K562 (cell line): ENCODE data around the gene YARS1. TPM values are rescaled to one million over a fixed set of nuclear protein-coding genes. Genes with fewer than 3 reads are reported as not detected.

Experiments
- HNRNPK ChIP-seq: fragments of 200-400 bp; formaldehyde crosslinking; IDR thresholded peaks from one replicate; pipeline ENCODE4 v1.6.1; 2018; ENCODE audit warnings: mild to moderate bottlenecking, low read depth, low read length; ENCODE audit not compliant: poor library complexity, severe bottlenecking
- NCOA4 ChIP-seq: fragments of 450-650 bp; IDR thresholded peaks from 2 replicates; pipeline ENCODE4 v1.6.1; 2018; ENCODE audit warnings: mild to moderate bottlenecking; ENCODE audit not compliant: partially characterized antibody
- RBM39 ChIP-seq: fragments of 200-400 bp; formaldehyde crosslinking; optimal IDR thresholded peaks from 2 replicates; pipeline ENCODE3; 2018; ENCODE audit warnings: low read depth, low read length
- TFAM ChIP-seq: fragments of 250-450 bp; sonication (Bioruptor Pico); conservative IDR thresholded peaks from 2 replicates; pipeline ENCODE4 v1.5.0; 2021; ENCODE audit warnings: mild to moderate bottlenecking, moderate library complexity
- polyA plus RNA-seq, 8 experiments: library from polyadenylated mRNA; depleted of rRNA in 4 of 8; stranded (reverse) in 5 of 8; unstranded in 3 of 8; fragments of >200 nt; fragmentation: Nextera tagmentation in 2 of 8; fragmentation: Illumina TruSeq in 1 of 8; extraction: Ambion mirVana in 2 of 8; extraction: Trizol in 1 of 8; gene quantifications; 2 replicates each; pipeline versions ENCODE4 v1.2.1 to v1.2.3, GENCODE V29; 2011 to 2014; ENCODE audit warnings: inconsistent platforms in 1 of 8, missing spikeins in 1 of 8
- total RNA-seq, 7 experiments: library from RNA; depleted of rRNA in 6 of 7; stranded (reverse); fragments of >200 nt in 6 of 7; fragmentation: Illumina TruSeq in 2 of 7; extraction: Trizol in 2 of 7; gene quantifications; 2 replicates each; pipeline versions ENCODE4 v1.2.1 to v1.2.3, GENCODE V29; 2011 to 2021; ENCODE audit warnings: low replicate concordance in 1 of 7
- TF ChIP-seq, protein P1 (sequence below): fragments of 200-600 bp; sonication (generic); IDR thresholded peaks from one replicate; pipeline ENCODE4 v1.6.1; 2012; ENCODE audit warnings: mild to moderate bottlenecking, low read depth, low read length, inconsistent platforms
- TF ChIP-seq, protein P2 (sequence below): fragments of 250-450 bp; sonication (Bioruptor Pico); IDR thresholded peaks from 2 replicates; pipeline ENCODE4 v1.5.0; 2021; ENCODE audit warnings: mild to moderate bottlenecking, moderate library complexity
- TF ChIP-seq, protein P3 (sequence below), 3 experiments: fragments of 200-800 bp in 1 of 3; fragments of 250-450 bp in 1 of 3; fragments of 450-650 bp in 1 of 3; sonication (Bioruptor Pico) in 1 of 3; sonication (Bioruptor generic) in 1 of 3; formaldehyde crosslinking in 1 of 3; IDR thresholded peaks; 2 replicates each; pipeline versions ENCODE4 v1.6.1 to v1.8.0; 2016 to 2022; ENCODE audit warnings: mild to moderate bottlenecking in 2 of 3, missing genetic modification characterization in 2 of 3, missing compliant biosample characterization in 1 of 3, moderate library complexity in 1 of 3

The YARS1 gene
- total and polyA plus RNA-seq, 9 of the 15 experiments (the other 6 are each of a cell fraction or from before 2014, with no cell fraction given) = 66.2 to 336 (median 201) TPM

GRCh38 chr1:32757213-32757895, 59.8 kb downstream of the YARS1 start (continued):
- TF ChIP-seq, protein P1, sequence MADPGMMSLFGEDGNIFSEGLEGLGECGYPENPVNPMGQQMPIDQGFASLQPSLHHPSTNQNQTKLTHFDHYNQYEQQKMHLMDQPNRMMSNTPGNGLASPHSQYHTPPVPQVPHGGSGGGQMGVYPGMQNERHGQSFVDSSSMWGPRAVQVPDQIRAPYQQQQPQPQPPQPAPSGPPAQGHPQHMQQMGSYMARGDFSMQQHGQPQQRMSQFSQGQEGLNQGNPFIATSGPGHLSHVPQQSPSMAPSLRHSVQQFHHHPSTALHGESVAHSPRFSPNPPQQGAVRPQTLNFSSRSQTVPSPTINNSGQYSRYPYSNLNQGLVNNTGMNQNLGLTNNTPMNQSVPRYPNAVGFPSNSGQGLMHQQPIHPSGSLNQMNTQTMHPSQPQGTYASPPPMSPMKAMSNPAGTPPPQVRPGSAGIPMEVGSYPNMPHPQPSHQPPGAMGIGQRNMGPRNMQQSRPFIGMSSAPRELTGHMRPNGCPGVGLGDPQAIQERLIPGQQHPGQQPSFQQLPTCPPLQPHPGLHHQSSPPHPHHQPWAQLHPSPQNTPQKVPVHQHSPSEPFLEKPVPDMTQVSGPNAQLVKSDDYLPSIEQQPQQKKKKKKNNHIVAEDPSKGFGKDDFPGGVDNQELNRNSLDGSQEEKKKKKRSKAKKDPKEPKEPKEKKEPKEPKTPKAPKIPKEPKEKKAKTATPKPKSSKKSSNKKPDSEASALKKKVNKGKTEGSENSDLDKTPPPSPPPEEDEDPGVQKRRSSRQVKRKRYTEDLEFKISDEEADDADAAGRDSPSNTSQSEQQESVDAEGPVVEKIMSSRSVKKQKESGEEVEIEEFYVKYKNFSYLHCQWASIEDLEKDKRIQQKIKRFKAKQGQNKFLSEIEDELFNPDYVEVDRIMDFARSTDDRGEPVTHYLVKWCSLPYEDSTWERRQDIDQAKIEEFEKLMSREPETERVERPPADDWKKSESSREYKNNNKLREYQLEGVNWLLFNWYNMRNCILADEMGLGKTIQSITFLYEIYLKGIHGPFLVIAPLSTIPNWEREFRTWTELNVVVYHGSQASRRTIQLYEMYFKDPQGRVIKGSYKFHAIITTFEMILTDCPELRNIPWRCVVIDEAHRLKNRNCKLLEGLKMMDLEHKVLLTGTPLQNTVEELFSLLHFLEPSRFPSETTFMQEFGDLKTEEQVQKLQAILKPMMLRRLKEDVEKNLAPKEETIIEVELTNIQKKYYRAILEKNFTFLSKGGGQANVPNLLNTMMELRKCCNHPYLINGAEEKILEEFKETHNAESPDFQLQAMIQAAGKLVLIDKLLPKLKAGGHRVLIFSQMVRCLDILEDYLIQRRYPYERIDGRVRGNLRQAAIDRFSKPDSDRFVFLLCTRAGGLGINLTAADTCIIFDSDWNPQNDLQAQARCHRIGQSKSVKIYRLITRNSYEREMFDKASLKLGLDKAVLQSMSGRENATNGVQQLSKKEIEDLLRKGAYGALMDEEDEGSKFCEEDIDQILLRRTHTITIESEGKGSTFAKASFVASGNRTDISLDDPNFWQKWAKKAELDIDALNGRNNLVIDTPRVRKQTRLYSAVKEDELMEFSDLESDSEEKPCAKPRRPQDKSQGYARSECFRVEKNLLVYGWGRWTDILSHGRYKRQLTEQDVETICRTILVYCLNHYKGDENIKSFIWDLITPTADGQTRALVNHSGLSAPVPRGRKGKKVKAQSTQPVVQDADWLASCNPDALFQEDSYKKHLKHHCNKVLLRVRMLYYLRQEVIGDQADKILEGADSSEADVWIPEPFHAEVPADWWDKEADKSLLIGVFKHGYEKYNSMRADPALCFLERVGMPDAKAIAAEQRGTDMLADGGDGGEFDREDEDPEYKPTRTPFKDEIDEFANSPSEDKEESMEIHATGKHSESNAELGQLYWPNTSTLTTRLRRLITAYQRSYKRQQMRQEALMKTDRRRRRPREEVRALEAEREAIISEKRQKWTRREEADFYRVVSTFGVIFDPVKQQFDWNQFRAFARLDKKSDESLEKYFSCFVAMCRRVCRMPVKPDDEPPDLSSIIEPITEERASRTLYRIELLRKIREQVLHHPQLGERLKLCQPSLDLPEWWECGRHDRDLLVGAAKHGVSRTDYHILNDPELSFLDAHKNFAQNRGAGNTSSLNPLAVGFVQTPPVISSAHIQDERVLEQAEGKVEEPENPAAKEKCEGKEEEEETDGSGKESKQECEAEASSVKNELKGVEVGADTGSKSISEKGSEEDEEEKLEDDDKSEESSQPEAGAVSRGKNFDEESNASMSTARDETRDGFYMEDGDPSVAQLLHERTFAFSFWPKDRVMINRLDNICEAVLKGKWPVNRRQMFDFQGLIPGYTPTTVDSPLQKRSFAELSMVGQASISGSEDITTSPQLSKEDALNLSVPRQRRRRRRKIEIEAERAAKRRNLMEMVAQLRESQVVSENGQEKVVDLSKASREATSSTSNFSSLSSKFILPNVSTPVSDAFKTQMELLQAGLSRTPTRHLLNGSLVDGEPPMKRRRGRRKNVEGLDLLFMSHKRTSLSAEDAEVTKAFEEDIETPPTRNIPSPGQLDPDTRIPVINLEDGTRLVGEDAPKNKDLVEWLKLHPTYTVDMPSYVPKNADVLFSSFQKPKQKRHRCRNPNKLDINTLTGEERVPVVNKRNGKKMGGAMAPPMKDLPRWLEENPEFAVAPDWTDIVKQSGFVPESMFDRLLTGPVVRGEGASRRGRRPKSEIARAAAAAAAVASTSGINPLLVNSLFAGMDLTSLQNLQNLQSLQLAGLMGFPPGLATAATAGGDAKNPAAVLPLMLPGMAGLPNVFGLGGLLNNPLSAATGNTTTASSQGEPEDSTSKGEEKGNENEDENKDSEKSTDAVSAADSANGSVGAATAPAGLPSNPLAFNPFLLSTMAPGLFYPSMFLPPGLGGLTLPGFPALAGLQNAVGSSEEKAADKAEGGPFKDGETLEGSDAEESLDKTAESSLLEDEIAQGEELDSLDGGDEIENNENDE = no peak
- TF ChIP-seq NCOA4 = peak; percentile 7
- TF ChIP-seq, protein P2, sequence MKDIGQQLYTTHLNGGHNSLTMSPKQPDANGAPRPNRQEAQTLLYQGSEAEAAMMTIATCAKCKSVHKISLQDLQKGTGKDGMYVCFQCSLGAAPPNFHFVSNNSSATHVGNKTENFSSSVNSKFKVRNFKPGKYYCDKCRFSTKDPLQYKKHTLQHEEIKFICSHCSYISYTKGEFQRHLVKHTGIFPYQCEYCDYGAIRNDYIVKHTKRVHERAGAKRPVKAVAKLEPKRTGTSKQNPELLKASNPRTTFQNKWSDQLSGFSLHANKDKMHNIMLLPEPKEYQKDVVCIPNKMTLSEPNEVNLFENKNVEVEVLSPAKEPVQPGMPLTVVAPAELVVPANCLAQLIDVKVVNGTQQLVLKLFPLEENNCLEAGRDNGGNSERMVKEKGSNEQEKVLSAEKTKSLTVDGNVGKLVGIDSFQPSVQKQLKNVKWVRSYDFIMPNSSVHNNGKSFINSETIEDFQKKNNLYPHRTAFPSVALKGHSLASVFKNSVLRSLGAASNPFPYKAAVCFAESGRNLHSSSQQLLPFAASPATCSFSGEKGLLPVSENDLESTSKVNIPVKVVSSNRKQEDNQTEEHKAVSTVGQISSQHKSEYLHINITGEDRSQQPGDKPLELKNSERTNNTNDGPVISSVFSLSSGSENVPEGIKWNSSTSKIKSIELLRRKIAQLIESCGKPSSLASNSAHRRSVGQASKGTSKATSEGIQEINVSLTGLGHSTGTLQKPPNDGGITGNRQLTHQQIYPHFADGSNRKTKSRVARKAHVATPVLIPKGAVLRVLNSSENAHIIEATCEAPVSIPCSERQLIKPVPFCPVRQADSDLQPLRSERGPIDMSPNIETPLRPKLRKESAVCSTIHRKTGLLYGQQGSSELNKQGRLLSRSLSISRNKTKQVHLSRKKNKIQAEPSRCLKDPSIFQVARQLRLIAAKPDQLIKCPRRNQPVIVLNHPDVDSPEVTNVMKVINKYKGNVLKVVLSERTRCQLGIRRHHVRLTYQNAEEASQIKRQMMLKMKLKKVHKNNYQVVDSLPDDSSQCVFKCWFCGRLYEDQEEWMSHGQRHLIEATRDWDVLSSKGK (CRISPR knock-in tag) = no peak
- TF ChIP-seq HNRNPK = no peak
- TF ChIP-seq, protein P3, sequence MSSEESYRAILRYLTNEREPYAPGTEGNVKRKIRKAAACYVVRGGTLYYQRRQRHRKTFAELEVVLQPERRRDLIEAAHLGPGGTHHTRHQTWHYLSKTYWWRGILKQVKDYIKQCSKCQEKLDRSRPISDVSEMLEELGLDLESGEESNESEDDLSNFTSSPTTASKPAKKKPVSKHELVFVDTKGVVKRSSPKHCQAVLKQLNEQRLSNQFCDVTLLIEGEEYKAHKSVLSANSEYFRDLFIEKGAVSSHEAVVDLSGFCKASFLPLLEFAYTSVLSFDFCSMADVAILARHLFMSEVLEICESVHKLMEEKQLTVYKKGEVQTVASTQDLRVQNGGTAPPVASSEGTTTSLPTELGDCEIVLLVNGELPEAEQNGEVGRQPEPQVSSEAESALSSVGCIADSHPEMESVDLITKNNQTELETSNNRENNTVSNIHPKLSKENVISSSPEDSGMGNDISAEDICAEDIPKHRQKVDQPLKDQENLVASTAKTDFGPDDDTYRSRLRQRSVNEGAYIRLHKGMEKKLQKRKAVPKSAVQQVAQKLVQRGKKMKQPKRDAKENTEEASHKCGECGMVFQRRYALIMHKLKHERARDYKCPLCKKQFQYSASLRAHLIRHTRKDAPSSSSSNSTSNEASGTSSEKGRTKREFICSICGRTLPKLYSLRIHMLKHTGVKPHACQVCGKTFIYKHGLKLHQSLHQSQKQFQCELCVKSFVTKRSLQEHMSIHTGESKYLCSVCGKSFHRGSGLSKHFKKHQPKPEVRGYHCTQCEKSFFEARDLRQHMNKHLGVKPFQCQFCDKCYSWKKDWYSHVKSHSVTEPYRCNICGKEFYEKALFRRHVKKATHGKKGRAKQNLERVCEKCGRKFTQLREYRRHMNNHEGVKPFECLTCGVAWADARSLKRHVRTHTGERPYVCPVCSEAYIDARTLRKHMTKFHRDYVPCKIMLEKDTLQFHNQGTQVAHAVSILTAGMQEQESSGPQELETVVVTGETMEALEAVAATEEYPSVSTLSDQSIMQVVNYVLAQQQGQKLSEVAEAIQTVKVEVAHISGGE (CRISPR knock-in tag; IDR thresholded peaks at IDR 0.05) = peak in 1 of 3 experiments; percentile 60; a peak in 1 of 6 replicates
- TF ChIP-seq TFAM = no peak
- no peak for TF ChIP-seq RBM39
